GM18498 (cell line): ENCODE measurements around the gene MTHFS.
A peak's percentile ranks its signal among the peaks of the same experiment; 100 is the strongest.

Source experiments
- ATAC-seq: cut with Tn5 transposase; IDR thresholded peaks from one replicate; pipeline ENCODE4 v1.9.1; 2021; ENCODE audit warnings: mild to moderate bottlenecking, moderate library complexity; ENCODE audit not compliant: unreplicated experiment

MTHFS gene

GRCh38 chr15:79881254-79881653 is 15.6 kb downstream of the MTHFS start:
- ATAC-seq, result no peak

GRCh38 chr15:79878078-79878705 is 18.6 kb downstream of the MTHFS start:
- ATAC-seq, result no peak

GRCh38 chr15:79875213-79875612 is 21.6 kb downstream of the MTHFS start:
- no peak for ATAC-seq

GRCh38 chr15:79874242-79874641 is 22.6 kb downstream of the MTHFS start:
- no peak for ATAC-seq

GRCh38 chr15:79872358-79873017 is 24.3 kb downstream of the MTHFS start:
- ATAC-seq, result no peak

- ATAC-seq, result no peak
Measured at GRCh38 chr15:79868554-79868953, 28.3 kb downstream of the MTHFS start.

GRCh38 chr15:79863886-79864285 is 32.9 kb downstream of the MTHFS start:
- no peak for ATAC-seq

GRCh38 chr15:79862191-79862590 is 34.6 kb downstream of the MTHFS start:
- no peak for ATAC-seq

GRCh38 chr15:79860661-79861060 is 36.2 kb downstream of the MTHFS start:
- ATAC-seq, result no peak

GRCh38 chr15:79858469-79858868 is 38.3 kb downstream of the MTHFS start:
- ATAC-seq, result no peak

GRCh38 chr15:79853492-79854328 is 43.1 kb downstream of the MTHFS start:
- peak; percentile 83 for ATAC-seq

GRCh38 chr15:79849789-79850188 is 47.0 kb downstream of the MTHFS start:
- no peak for ATAC-seq

- no peak for ATAC-seq
Measured at GRCh38 chr15:79846539-79846938, 50.3 kb downstream of the MTHFS start.

- no peak for ATAC-seq
Measured at GRCh38 chr15:79844221-79844620, 52.6 kb downstream of the MTHFS start.

GRCh38 chr15:79837846-79838245 is 59.0 kb downstream of the MTHFS start:
- ATAC-seq, result no peak

GRCh38 chr15:79834495-79834894 is 62.3 kb downstream of the MTHFS start:
- no peak for ATAC-seq

- ATAC-seq, result no peak
Measured at GRCh38 chr15:79832367-79833120, 64.3 kb downstream of the MTHFS start.

GRCh38 chr15:79831604-79832003 is 65.2 kb downstream of the MTHFS start:
- no peak for ATAC-seq

- no peak for ATAC-seq
Measured at GRCh38 chr15:79829950-79830349, 66.9 kb downstream of the MTHFS start.

GRCh38 chr15:79828447-79828846 is 68.4 kb downstream of the MTHFS start:
- ATAC-seq, result no peak

GRCh38 chr15:79826800-79827199 is 70.0 kb downstream of the MTHFS start:
- ATAC-seq, result no peak
